Ishikawa (cell line): ENCODE measurements around the gene ERBB4.

Experiments used
- CEBPB ChIP-seq: IDR thresholded peaks from 2 replicates; pipeline ENCODE4 v1.6.1; 2012
- CREB1 ChIP-seq: IDR thresholded peaks from 2 replicates; pipeline ENCODE4 v1.6.1; 2012; ENCODE audit warnings: low read depth
- EGR1 ChIP-seq: IDR thresholded peaks from 2 replicates; pipeline ENCODE4 v1.6.1; 2012
- EP300 ChIP-seq: IDR thresholded peaks from 2 replicates; pipeline ENCODE4 v1.6.1; 2012; ENCODE audit warnings: borderline replicate concordance
- FOXM1 ChIP-seq: IDR thresholded peaks from 2 replicates; pipeline ENCODE4 v1.6.1; 2012; ENCODE audit warnings: low read depth, borderline replicate concordance
- NFIC ChIP-seq: IDR thresholded peaks from 2 replicates; pipeline ENCODE4 v1.6.1; 2012
- RAD21 ChIP-seq: IDR thresholded peaks from 2 replicates; pipeline ENCODE4 v1.6.1; 2012; ENCODE audit warnings: low read depth
- TAF1 ChIP-seq: IDR thresholded peaks from 2 replicates; pipeline ENCODE4 v1.6.1; 2012; ENCODE audit warnings: low read depth, mild to moderate bottlenecking
- TCF12 ChIP-seq: IDR thresholded peaks from 2 replicates; pipeline ENCODE4 v1.6.1; 2012; ENCODE audit warnings: low read depth
- TEAD4 ChIP-seq: IDR thresholded peaks from 2 replicates; pipeline ENCODE4 v1.6.1; 2012
- USF1 ChIP-seq: IDR thresholded peaks from 2 replicates; pipeline ENCODE4 v1.6.1; 2012
- YY1 ChIP-seq: IDR thresholded peaks from 2 replicates; pipeline ENCODE4 v1.6.1; 2012; ENCODE audit warnings: low read depth
- ZBTB7A ChIP-seq: IDR thresholded peaks from 2 replicates; pipeline ENCODE4 v1.6.1; 2012; ENCODE audit warnings: low read depth
- TF ChIP-seq, protein P1 (sequence below): IDR thresholded peaks from 2 replicates; pipeline ENCODE4 v1.6.1; 2012; ENCODE audit warnings: low read depth, mild to moderate bottlenecking
- TF ChIP-seq, protein P2 (sequence below): IDR thresholded peaks from 2 replicates; pipeline ENCODE4 v1.6.1; 2012

Gene ERBB4

GRCh38 chr2:211985393-211985792 is 553.2 kb downstream of the ERBB4 start:
- TF ChIP-seq CREB1 (no peak), TAF1 (no peak), EGR1 (no peak), YY1 (no peak), EP300 (no peak), FOXM1 (no peak), CEBPB (no peak), TEAD4 (no peak), ZBTB7A (no peak), TCF12 (no peak), RAD21 (no peak), USF1 (no peak), NFIC (no peak)
- TF ChIP-seq, protein P1, sequence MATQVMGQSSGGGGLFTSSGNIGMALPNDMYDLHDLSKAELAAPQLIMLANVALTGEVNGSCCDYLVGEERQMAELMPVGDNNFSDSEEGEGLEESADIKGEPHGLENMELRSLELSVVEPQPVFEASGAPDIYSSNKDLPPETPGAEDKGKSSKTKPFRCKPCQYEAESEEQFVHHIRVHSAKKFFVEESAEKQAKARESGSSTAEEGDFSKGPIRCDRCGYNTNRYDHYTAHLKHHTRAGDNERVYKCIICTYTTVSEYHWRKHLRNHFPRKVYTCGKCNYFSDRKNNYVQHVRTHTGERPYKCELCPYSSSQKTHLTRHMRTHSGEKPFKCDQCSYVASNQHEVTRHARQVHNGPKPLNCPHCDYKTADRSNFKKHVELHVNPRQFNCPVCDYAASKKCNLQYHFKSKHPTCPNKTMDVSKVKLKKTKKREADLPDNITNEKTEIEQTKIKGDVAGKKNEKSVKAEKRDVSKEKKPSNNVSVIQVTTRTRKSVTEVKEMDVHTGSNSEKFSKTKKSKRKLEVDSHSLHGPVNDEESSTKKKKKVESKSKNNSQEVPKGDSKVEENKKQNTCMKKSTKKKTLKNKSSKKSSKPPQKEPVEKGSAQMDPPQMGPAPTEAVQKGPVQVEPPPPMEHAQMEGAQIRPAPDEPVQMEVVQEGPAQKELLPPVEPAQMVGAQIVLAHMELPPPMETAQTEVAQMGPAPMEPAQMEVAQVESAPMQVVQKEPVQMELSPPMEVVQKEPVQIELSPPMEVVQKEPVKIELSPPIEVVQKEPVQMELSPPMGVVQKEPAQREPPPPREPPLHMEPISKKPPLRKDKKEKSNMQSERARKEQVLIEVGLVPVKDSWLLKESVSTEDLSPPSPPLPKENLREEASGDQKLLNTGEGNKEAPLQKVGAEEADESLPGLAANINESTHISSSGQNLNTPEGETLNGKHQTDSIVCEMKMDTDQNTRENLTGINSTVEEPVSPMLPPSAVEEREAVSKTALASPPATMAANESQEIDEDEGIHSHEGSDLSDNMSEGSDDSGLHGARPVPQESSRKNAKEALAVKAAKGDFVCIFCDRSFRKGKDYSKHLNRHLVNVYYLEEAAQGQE = no peak
- TF ChIP-seq, protein P2, sequence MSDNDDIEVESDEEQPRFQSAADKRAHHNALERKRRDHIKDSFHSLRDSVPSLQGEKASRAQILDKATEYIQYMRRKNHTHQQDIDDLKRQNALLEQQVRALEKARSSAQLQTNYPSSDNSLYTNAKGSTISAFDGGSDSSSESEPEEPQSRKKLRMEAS = no peak

DNA sequence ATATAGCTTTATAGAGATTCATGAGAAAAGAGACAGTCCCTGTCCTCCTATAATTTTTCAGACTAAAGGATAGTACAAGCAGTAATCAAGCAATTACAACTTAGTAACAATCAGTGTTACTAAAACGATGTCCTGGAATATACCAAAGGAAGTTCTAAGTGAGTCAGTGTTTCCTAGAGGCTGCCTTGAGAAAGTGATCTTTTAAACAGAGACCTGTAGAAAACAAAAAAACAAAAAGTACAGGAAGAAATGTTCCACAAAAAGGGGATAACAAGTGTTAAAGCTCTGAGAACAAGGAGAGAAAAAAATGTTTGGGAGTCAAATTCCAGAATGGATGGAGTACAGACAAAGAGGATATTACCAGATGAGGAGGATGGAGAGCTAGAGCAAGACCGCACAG is 556.4 kb downstream of the ERBB4 start:
- TF ChIP-seq CEBPB (no peak), YY1 (no peak), TAF1 (no peak), ZBTB7A (no peak), NFIC (no peak), TEAD4 (no peak), USF1 (no peak), EGR1 (no peak), CREB1 (no peak), EP300 (no peak), FOXM1 (no peak), RAD21 (no peak), TCF12 (no peak)
- TF ChIP-seq, protein P2 = no peak
- TF ChIP-seq, protein P1 = no peak

- TF ChIP-seq TEAD4 (no peak), YY1 (no peak), USF1 (no peak), TAF1 (no peak), CREB1 (no peak), FOXM1 (no peak), RAD21 (no peak), EP300 (no peak), EGR1 (no peak), NFIC (no peak), TCF12 (no peak), CEBPB (no peak), ZBTB7A (no peak)
- TF ChIP-seq, protein P1 = no peak
- TF ChIP-seq, protein P2 = no peak
Measured at GRCh38 chr2:211981451-211981850, 557.2 kb downstream of the ERBB4 start.

DNA sequence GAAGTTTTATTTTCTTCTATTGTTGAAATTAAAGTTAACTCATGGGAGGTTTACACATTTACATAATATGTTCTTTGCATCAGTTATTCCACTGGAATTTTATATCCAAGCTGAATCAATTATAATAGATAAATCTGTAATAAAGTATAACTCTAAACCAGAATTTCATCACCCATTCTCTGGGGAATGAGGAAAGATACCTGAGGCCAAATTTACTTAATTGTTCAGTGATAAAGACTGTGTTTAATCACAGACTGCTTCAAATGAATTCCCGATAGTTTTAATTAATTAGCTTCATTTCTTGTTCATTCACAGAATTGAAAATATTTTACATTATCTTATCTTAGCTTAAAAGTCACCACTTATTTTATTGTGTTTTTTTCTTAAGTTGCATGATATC is 562.5 kb downstream of the ERBB4 start:
- TF ChIP-seq TEAD4 = no peak
- TF ChIP-seq NFIC = no peak
- TF ChIP-seq TAF1 = no peak
- TF ChIP-seq EGR1 = no peak
- TF ChIP-seq CEBPB = no peak
- TF ChIP-seq EP300 = no peak
- no peak for TF ChIP-seq USF1
- TF ChIP-seq CREB1 = no peak
- TF ChIP-seq TCF12 = no peak
- no peak for TF ChIP-seq YY1
- TF ChIP-seq, protein P2 = no peak
- TF ChIP-seq RAD21 = no peak
- TF ChIP-seq, protein P1 = no peak
- no peak for TF ChIP-seq ZBTB7A
- TF ChIP-seq FOXM1 = no peak
